Sigmoid colon (tissue), 4 donors: ENCODE results near the gene WDR93.

ENCODE experiments used
- EP300 ChIP-seq, 4 donors: sonication (generic); formaldehyde crosslinking; IDR thresholded peaks; one replicate each; pipeline ENCODE4 v1.6.1; 2017; ENCODE audit warnings: antibody characterized with exemption in 4 of 4
- POLR2A ChIP-seq, 2 donors: fragments of 450-650 bp; IDR thresholded peaks; one replicate each; pipeline ENCODE4 v1.6.1; 2016; ENCODE audit warnings: antibody characterized with exemption in 2 of 2, mild to moderate bottlenecking in 2 of 2, moderate library complexity in 2 of 2
- POLR2AphosphoS5 ChIP-seq, 4 donors: sonication (generic); formaldehyde crosslinking; IDR thresholded peaks; one replicate each; pipeline ENCODE4 v1.6.1; 2017; ENCODE audit warnings: antibody characterized with exemption in 4 of 4
- TF ChIP-seq, protein P1 (sequence below), 4 experiments: fragments of 450-650 bp in 3 of 4; fragments of 200-600 bp in 1 of 4; IDR thresholded peaks; one replicate each; pipeline ENCODE4 v1.5.1; 2016 to 2019; ENCODE audit warnings: antibody characterized with exemption in 4 of 4, mild to moderate bottlenecking in 3 of 4, moderate library complexity in 2 of 4

DNA sequence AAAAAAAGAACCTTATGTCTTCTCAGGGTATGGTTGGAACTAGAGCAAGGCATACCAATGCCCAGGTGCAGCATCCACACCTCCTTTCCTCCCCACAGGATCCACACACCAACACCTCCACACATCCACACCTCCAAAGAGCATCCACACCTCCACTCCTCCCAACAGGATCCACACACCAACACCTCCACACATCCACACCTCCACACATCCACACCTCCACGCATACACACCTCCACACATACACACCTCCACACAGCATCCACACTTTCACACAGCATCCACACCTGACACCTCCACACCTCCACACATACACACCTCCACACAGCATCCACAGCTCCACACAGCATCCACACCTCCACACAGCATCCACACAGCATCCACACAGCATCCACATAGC, 55.2 kb downstream of the WDR93 start:
- TF ChIP-seq, protein P1, sequence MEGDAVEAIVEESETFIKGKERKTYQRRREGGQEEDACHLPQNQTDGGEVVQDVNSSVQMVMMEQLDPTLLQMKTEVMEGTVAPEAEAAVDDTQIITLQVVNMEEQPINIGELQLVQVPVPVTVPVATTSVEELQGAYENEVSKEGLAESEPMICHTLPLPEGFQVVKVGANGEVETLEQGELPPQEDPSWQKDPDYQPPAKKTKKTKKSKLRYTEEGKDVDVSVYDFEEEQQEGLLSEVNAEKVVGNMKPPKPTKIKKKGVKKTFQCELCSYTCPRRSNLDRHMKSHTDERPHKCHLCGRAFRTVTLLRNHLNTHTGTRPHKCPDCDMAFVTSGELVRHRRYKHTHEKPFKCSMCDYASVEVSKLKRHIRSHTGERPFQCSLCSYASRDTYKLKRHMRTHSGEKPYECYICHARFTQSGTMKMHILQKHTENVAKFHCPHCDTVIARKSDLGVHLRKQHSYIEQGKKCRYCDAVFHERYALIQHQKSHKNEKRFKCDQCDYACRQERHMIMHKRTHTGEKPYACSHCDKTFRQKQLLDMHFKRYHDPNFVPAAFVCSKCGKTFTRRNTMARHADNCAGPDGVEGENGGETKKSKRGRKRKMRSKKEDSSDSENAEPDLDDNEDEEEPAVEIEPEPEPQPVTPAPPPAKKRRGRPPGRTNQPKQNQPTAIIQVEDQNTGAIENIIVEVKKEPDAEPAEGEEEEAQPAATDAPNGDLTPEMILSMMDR (IDR thresholded peaks at IDR 0.05) = no peak
- TF ChIP-seq POLR2AphosphoS5 (IDR thresholded peaks at IDR 0.05) = no peak
- TF ChIP-seq POLR2A (IDR thresholded peaks at IDR 0.05) = no peak
- no peak for TF ChIP-seq EP300 (IDR thresholded peaks at IDR 0.05)
